Endothelial cell of hepatic sinusoid (primary cell): ENCODE measurements around the gene FAAP20.

Experiments
- in situ Hi-C: cut with HindIII; loops from 2 replicates; pipeline ENCODE4 v1.10.0; 2017; ENCODE audit warnings: low sequenced_read_pairs

The FAAP20 gene

DNA sequence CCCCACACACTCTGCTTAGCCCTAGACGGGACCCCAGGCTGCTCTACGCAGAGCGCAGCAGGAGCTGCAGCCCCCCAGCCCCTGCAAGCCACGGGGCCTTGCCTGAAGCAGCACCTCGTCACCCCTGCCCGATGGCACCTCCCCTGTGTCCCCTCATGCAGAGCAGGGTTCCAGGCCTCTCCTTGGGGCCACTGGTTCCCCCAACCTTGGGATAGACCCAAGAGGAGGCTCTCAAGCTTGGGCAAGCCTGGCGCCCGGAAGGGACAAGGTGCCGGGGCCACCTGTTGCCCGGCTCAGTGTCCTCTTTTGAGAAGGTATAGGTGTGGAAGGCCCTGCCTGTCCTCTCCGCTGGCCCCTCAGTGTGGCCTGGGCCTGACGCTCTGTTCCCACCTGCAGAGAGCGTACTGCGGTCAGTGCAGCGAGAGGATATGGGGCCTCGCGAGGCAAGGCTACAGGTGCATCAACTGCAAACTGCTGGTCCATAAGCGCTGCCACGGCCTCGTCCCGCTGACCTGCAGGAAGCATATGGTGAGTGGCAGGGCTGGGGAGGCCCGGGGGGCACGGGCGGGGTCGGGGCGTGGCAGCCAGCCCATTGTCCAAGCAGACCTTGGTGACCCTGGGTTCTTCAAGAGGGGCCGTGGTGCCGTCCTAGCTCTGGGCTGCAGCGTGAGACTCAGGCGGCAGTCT, 50.6 kb downstream of the FAAP20 start:
- in situ Hi-C loops, result no loop called here

- in situ Hi-C loops, result no loop called here
These were observed 53.5 kb downstream of the FAAP20 start for GRCh38 chr1:2141025-2141424.
